Stomach (tissue), 9 donors: ENCODE results near the gene MYOD1. TPM values are rescaled to one million over a fixed set of nuclear protein-coding genes. Genes with fewer than 3 reads are reported as not detected.

Experiments used
- DNase-seq, 2 donors: peaks; one replicate each; pipeline versions ENCODE4 v3.0.0 to v3.0.0-alpha.2; 2013 to 2019
- H3K27ac ChIP-seq, 5 donors: fragments of 200-600 bp in 4 of 5; sonication (generic) in 4 of 5; one replicate each; pipeline ENCODE4 v1.5.1; 2013 to 2019; ENCODE audit warnings: mild to moderate bottlenecking in 1 of 5, moderate library complexity in 1 of 5
- H3K27me3 ChIP-seq, 3 donors: fragments of 200-600 bp; sonication (generic); one replicate each; pipeline ENCODE4 v1.5.1; 2017 to 2019; ENCODE audit warnings: mixed run types in 1 of 3
- H3K36me3 ChIP-seq, 4 donors: fragments of 200-600 bp; sonication (generic); 1 replicate in 3 of 4; 2 replicates in 1 of 4; pipeline ENCODE4 v1.5.1; 2016 to 2019
- H3K4me1 ChIP-seq, 4 donors: fragments of 200-600 bp; sonication (generic); one replicate each; pipeline ENCODE4 v1.5.1; 2016 to 2019
- H3K4me3 ChIP-seq, 4 donors: fragments of 200-600 bp; sonication (generic) in 3 of 4; one replicate each; pipeline ENCODE4 v1.5.1; 2016 to 2019; ENCODE audit warnings: mild to moderate bottlenecking in 1 of 4
- H3K9me3 ChIP-seq, 4 donors: fragments of 200-600 bp; sonication (generic); one replicate each; pipeline ENCODE4 v1.5.1; 2016 to 2019
- CTCF ChIP-seq, 7 experiments: fragments of 450-650 bp in 4 of 7; fragments of 200-600 bp in 3 of 7; sonication (generic) in 3 of 7; IDR thresholded peaks; one replicate each; pipeline ENCODE4 v1.5.1; 2016 to 2019; ENCODE audit warnings: antibody characterized with exemption in 7 of 7, control low read depth in 2 of 7, mild to moderate bottlenecking in 1 of 7
- EP300 ChIP-seq: sonication (generic); formaldehyde crosslinking; IDR thresholded peaks from one replicate; pipeline ENCODE4 v1.6.1; 2017; ENCODE audit warnings: antibody characterized with exemption
- POLR2A ChIP-seq, 4 donors: fragments of 450-650 bp; IDR thresholded peaks; one replicate each; pipeline ENCODE4 v1.6.1; 2016; ENCODE audit warnings: antibody characterized with exemption in 4 of 4, control low read depth in 2 of 4, mild to moderate bottlenecking in 1 of 4, moderate library complexity in 1 of 4
- POLR2AphosphoS5 ChIP-seq, 3 donors: sonication (generic); formaldehyde crosslinking; IDR thresholded peaks; one replicate each; pipeline ENCODE4 v1.6.1; 2016; ENCODE audit warnings: antibody characterized with exemption in 3 of 3
- WGBS, 5 donors: extraction: QIAGEN DNeasy Blood & Tissue Kit in 3 of 5; methylation state at CpG; one replicate each; pipeline versions ENCODE4 v1.1.5 to v1.1.7; 2013 to 2018; 5-methylcytosine and 5-hydroxymethylcytosine counted together
- intact Hi-C: fragments of 100-400 bp; cut with DNase I; formaldehyde crosslinking; loops from one replicate; pipeline ENCODE4 v1.15.1; 2023; ENCODE audit warnings: low total_unique reads
- polyA plus RNA-seq, 3 donors: library from polyadenylated mRNA; stranded (reverse); fragments of 200-250 nt; gene quantifications; one replicate each; pipeline ENCODE4 v1.2.3, GENCODE V29; 2013
- total RNA-seq, 5 donors: library from RNA; depleted of rRNA; stranded (reverse); fragments of >200 nt; gene quantifications; one replicate each; pipeline versions ENCODE4 v1.1.0 to v1.2.3, GENCODE V29; 2014 to 2016
- donor health status: healthy with polysubstance abuse.
- donor health status: Bipolar disorder and iron deficiency.
- donor health status: healthy.

Gene MYOD1
- total and polyA plus RNA-seq, 8 donors = not detected

GRCh38 chr11:17766590-17766989 lies 47.2 kb downstream of the MYOD1 start:
- Histone ChIP-seq H3K4me1 (peaks cover 0 to 5% (median 0%) of the 10 kb centered on the region in 4 donors), H3K9me3 (no peaks in the 10 kb centered on the region), H3K27me3 (peaks cover 0 to 7% (median 0%) of the 10 kb centered on the region in 3 donors), H3K36me3 (no peaks in the 10 kb centered on the region), H3K4me3 (no peak overlapping the region), H3K27ac (no peak overlapping the region)
- DNase-seq = no peak
- intact Hi-C loops = no loop called here
- 68 to 93% (median 75%) methylated on average over 5 of the region's 5 CpGs for WGBS, 5 donors
- no peak for TF ChIP-seq POLR2AphosphoS5 (IDR thresholded peaks at IDR 0.05)
- no peak for TF ChIP-seq CTCF (IDR thresholded peaks at IDR 0.05)
- TF ChIP-seq EP300 = no peak
- no peak for TF ChIP-seq POLR2A (IDR thresholded peaks at IDR 0.05)

GRCh38 chr11:17767301-17767885 lies 48.0 kb downstream of the MYOD1 start:
- Histone ChIP-seq H3K36me3 (no peaks in the 10 kb centered on the region), H3K9me3 (no peaks in the 10 kb centered on the region), H3K4me1 (peaks cover 0 to 5% (median 0%) of the 10 kb centered on the region in 4 donors), H3K4me3 (no peak overlapping the region), H3K27ac (no peak overlapping the region), H3K27me3 (peaks cover 0 to 7% (median 0%) of the 10 kb centered on the region in 3 donors)
- WGBS, 5 donors = 82 to 90% (median 89%) methylated on average over 5 to 7 of the region's 7 CpGs
- DNase-seq = no peak
- intact Hi-C loops = no loop called here
- TF ChIP-seq EP300 (no peak), CTCF (IDR thresholded peaks at IDR 0.05) (no peak), POLR2AphosphoS5 (IDR thresholded peaks at IDR 0.05) (no peak), POLR2A (IDR thresholded peaks at IDR 0.05) (no peak)

GRCh38 chr11:17767914-17768313 lies 48.5 kb downstream of the MYOD1 start:
- peaks cover 0 to 5% (median 0%) of the 10 kb centered on the region in 4 donors for H3K4me1 ChIP-seq
- no peak overlapping the region for H3K27ac ChIP-seq
- peaks cover 0 to 7% (median 0%) of the 10 kb centered on the region in 3 donors for H3K27me3 ChIP-seq
- no peaks in the 10 kb centered on the region for H3K36me3 ChIP-seq
- TF ChIP-seq POLR2A (IDR thresholded peaks at IDR 0.05) = no peak
- TF ChIP-seq CTCF (IDR thresholded peaks at IDR 0.05) = no peak
- no peak for TF ChIP-seq POLR2AphosphoS5 (IDR thresholded peaks at IDR 0.05)
- no peak for TF ChIP-seq EP300
- WGBS, 5 donors = 86 to 95% (median 87%) methylated on average over 2 of the region's 2 CpGs
- H3K9me3 ChIP-seq = no peaks in the 10 kb centered on the region
- no peak overlapping the region for H3K4me3 ChIP-seq
- intact Hi-C loops = no loop called here
- DNase-seq = no peak

- WGBS, 5 donors = 88 to 95% (median 91%) methylated on average over 4 to 7 of the region's 7 CpGs
- peaks cover 0 to 7% (median 0%) of the 10 kb centered on the region in 3 donors for H3K27me3 ChIP-seq
- no peaks in the 10 kb centered on the region for H3K9me3 ChIP-seq
- H3K4me1 ChIP-seq = peaks cover 0 to 5% (median 0%) of the 10 kb centered on the region in 4 donors
- intact Hi-C loops = no loop called here
- H3K27ac ChIP-seq = no peak overlapping the region
- TF ChIP-seq EP300 (no peak), POLR2AphosphoS5 (IDR thresholded peaks at IDR 0.05) (no peak), CTCF (IDR thresholded peaks at IDR 0.05) (no peak), POLR2A (IDR thresholded peaks at IDR 0.05) (no peak)
- DNase-seq = no peak
- H3K36me3 ChIP-seq = no peaks in the 10 kb centered on the region
- no peak overlapping the region for H3K4me3 ChIP-seq
Observed at GRCh38 chr11:17768547-17768946, 49.2 kb downstream of the MYOD1 start.
